GM23338 (cell line): Measurements from ENCODE around the gene EXOC4. TPM values are rescaled to one million over a fixed set of nuclear protein-coding genes. Genes with fewer than 3 reads are reported as not detected.

ENCODE experiments used
- CREB1 ChIP-seq: fragments of 250-450 bp; sonication (Bioruptor Pico); IDR thresholded peaks from 2 replicates; pipeline ENCODE4 v1.5.0; 2020; ENCODE audit warnings: low read depth, mild to moderate bottlenecking, moderate library complexity
- ETS1 ChIP-seq: IDR thresholded peaks from 2 replicates; pipeline ENCODE4 v1.6.1; 2016; ENCODE audit warnings: antibody characterized with exemption
- EZH2 ChIP-seq: fragments of 200-600 bp; sonication (generic); IDR thresholded peaks from one replicate; pipeline ENCODE4 v1.8.0; 2017; ENCODE audit warnings: antibody characterized with exemption, mild to moderate bottlenecking, low read depth; ENCODE audit not compliant: unreplicated experiment
- EZH2phosphoT487 ChIP-seq: fragments of 200-600 bp; sonication (generic); IDR thresholded peaks from one replicate; pipeline ENCODE4 v1.8.1; 2018; ENCODE audit warnings: antibody characterized with exemption; ENCODE audit not compliant: unreplicated experiment
- JUNB ChIP-seq: IDR thresholded peaks from one replicate; pipeline ENCODE4 v1.6.1; 2016; ENCODE audit warnings: antibody characterized with exemption; ENCODE audit not compliant: unreplicated experiment
- NANOG ChIP-seq: IDR thresholded peaks from 2 replicates; pipeline ENCODE4 v1.6.1; 2016; ENCODE audit warnings: antibody characterized with exemption, borderline replicate concordance
- POLR2AphosphoS5 ChIP-seq: IDR thresholded peaks from 2 replicates; pipeline ENCODE4 v1.6.1; 2016; ENCODE audit warnings: antibody characterized with exemption, low read depth
- REST ChIP-seq: IDR thresholded peaks from one replicate; pipeline ENCODE4 v1.6.1; 2018; ENCODE audit warnings: antibody characterized with exemption; ENCODE audit not compliant: unreplicated experiment
- STAT1 ChIP-seq: IDR thresholded peaks from one replicate; pipeline ENCODE4 v1.6.1; 2016; ENCODE audit warnings: antibody characterized with exemption; ENCODE audit not compliant: unreplicated experiment
- ZNF331 ChIP-seq: fragments of 250-450 bp; sonication (Bioruptor Pico); IDR thresholded peaks from 2 replicates; pipeline ENCODE4 v1.5.0; 2020; ENCODE audit warnings: low read depth, mild to moderate bottlenecking, moderate library complexity
- ZNF462 ChIP-seq: fragments of 250-450 bp; sonication (Bioruptor Pico); IDR thresholded peaks from 2 replicates; pipeline ENCODE4 v1.5.0; 2020; ENCODE audit warnings: mild to moderate bottlenecking, moderate library complexity
- polyA plus RNA-seq: library from polyadenylated mRNA; unstranded; fragments of >200 nt; fragmentation: Nextera tagmentation; extraction: Ambion mirVana; gene quantifications from 2 replicates; pipeline ENCODE4 v1.2.1, GENCODE V29; 2016
- total RNA-seq: library from RNA; depleted of rRNA; stranded (reverse); fragments of >200 nt; shearing (Covaris generic); gene quantifications from 2 replicates; pipeline ENCODE4 v1.2.3, GENCODE V29; 2014

EXOC4 gene
- total and polyA plus RNA-seq, 2 experiments from 2014 or later = 37.5 to 52.7 TPM

DNA sequence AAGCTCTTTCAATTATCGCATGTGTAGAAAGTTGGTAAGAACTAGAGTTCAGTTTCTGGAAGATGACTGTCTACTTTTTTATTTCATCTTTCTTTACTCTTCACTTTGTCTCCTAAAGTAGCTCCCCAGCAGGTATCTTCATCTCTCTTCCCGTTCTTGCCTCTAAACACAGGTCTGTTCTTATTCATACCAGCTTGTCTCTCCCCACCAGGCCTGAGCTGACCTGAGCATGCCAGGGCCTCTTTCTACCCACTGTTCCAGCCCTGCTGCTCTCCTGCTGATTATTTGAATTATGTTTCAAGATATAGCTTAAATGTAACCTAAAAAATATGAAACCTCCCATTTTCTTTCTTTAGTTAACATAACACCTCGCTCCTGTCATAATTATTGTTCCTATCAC is 488.2 kb downstream of the EXOC4 start (continued):
- TF ChIP-seq ZNF462 (CRISPR knock-in tag) (no peak), CREB1 (CRISPR knock-in tag) (no peak), EZH2phosphoT487 (no peak), JUNB (no peak), POLR2AphosphoS5 (no peak), EZH2 (no peak), NANOG (no peak), ZNF331 (CRISPR knock-in tag) (no peak), STAT1 (no peak), ETS1 (no peak), REST (no peak)
